ENCODE results near the gene NSUN2.

The NSUN2 gene

GRCh38 chr5:6602441-6602840 lies 30.4 kb downstream of the NSUN2 start:
- no peak for DNase-seq

GRCh38 chr5:6601816-6602215 lies 31.0 kb downstream of the NSUN2 start:
- DNase-seq: no peak

DNA sequence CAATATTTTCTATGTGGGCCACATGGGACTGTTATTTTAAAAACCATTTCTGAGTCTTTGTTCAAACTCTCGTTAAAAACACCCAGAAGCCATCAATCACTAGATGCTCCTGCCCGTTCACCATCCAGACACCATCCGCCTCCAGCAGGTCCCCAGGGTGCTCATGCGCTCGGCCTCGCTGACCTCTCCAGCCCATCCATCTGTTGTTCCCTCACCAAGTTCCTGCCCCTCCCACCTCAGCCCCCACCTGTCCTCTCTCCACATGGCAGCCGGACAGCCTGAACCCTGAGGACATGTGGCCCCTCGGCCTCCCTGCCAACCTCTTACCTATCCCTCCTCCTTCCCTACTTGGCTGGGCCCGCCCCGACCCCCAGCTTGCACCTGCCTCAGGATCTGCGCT lies 31.6 kb downstream of the NSUN2 start:
- no peak for DNase-seq

DNA sequence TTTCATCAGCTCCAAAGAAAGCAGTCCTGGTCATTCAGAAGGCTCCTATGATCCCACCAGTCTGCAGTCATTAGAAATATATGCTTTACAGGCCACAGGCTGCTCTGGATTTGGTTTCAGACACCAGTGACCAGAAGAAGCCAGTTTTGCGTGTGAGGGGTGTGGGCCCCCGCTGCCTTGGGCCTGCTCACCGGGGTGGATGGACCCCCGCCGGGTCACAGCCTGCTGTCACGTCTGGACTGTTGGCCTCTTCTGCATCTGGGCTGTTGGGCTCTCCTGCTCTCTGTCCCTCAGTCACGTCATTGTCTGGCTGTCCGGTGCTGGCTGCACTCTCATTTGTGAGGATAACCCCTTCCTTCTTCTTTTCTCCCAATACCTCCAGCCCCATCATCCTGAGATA lies 33.1 kb downstream of the NSUN2 start:
- no peak for DNase-seq

DNA sequence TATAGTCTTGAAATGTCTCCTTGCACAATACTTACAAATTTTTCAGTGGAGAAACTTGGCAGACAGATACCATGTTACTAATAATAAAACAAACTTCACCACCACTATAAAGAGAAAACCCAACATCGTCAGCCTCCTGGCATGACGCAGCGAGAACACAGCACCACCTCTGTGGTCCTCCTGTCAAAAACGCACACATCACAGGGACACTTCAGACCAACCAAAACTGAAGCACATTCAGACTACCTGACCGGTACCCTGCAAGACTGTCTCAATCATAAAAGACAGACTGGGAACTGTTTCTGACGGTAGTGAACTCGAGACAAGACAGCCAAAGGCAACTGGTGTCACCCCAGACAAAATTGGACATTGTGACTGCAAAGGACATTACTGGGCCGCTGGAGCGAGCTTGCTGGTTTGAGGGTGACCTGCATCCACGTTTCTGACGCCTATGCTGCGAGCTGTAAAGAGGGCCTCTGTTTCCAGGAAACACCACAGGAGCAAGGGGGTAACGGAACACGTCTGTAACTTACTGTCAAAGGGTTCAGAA lies 34.4 kb downstream of the NSUN2 start:
- no peak for DNase-seq

DNA sequence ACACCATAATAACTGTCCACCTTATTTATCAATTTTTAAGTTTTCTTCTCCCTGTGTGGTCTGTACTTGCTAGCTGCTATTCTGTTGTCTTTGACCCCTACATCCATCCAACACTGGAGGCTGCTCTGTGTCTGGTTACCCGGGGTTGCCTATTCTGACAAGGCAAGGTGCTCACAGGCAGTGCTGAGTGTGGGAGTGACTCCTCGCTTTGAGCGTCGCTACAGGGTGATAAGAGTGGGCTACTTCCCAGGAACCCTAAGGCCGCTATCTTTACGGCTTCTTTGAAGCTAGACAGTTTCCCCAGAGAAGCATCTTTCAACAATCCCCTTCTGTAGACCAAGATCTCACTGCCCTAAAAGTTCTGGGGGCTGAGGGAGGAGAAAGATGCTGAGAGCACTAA lies 35.3 kb downstream of the NSUN2 start:
- no peak for DNase-seq

GRCh38 chr5:6596388-6596787 lies 36.5 kb downstream of the NSUN2 start:
- DNase-seq: no peak

DNA sequence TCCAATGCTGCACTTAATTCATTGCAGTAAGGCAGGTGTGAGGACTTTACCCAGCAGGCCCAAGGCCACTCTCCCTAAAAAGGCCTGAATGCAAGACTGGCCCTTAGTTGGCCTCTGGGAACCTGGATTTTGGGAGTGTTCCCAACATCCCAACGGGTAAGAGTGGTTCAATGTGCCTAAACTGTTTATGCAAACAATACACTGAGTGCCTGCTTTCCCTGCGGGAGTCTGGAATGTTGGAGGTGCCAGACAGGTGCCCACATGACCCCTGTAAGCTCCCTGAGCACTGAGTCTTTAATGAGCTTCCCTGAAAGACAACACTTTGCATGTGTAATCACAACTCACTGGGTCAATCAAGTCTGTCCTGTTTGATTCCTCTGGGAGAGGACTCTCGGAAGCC lies 37.4 kb downstream of the NSUN2 start:
- DNase-seq: no peak

GRCh38 chr5:6594066-6594465 lies 38.8 kb downstream of the NSUN2 start:
- no peak for DNase-seq

- no peak for DNase-seq
These were observed 39.5 kb downstream of the NSUN2 start for GRCh38 chr5:6593148-6594016.

DNA sequence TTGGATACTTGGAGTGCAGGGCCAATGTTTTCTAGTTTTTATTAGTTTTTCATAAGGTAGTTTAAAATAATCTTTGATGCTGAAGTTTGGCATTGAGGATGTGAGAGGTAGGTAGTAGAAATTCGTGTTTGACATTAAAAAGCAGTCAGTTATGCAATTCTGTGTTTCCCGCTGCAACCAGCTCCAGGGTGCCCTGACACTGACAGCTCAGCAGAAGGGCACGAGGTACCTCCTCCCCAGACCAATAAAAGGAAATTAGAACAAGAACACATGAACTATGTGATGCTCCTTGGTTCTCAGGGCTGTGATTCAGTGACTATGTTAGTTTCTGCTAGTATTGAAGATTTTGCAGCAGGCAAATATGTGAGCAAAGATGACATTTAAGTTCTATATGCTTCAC lies 40.2 kb downstream of the NSUN2 start:
- no peak for DNase-seq

- DNase-seq: no peak
These were observed 41.1 kb downstream of the NSUN2 start for GRCh38 chr5:6591671-6592288.

GRCh38 chr5:6590581-6590980 lies 42.3 kb downstream of the NSUN2 start:
- no peak for DNase-seq

DNA sequence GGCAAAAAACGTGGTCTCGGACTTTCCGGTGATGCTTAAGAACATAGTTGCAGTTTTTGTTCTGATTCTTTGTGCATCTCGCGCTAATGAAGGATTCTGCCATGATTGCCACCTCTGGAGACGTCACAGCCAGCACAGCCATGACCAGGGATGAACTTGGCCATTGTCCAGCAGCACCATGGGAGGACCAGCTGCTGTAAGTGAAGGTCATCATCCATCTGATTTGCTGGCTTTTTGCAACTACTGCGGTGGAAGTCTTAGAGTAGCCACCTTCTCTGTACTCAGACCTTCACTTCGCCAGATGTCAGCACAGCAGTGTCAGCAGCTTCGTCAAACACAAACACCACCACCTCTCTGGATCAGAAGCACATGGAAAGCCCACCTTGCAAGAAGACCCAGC lies 45.7 kb downstream of the NSUN2 start:
- DNase-seq: no peak

DNA sequence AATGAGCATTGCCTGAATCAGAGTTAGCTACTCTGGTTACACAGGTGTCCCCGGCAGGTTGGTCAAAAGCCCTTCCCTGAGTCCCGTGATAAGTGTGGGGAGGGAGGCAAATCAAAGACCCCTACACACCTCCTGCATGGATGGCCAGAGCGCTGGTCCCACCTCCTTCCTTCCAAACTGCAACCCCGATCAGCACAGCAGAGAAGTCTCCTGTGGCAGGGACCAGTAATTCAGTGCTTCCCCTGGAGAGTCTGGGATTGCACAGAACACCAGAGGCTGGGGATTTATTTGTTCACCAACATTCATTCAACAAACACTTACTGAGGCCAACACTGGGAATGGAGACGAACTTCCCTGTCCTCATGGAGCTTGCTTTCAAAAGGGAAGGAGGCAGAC lies 46.2 kb downstream of the NSUN2 start:
- DNase-seq: no peak

- DNase-seq: no peak
These were observed 46.8 kb downstream of the NSUN2 start for GRCh38 chr5:6585939-6586646.

- DNase-seq: no peak
These were observed 47.7 kb downstream of the NSUN2 start for GRCh38 chr5:6585168-6585567.

- no peak for DNase-seq
These were observed 48.1 kb downstream of the NSUN2 start for GRCh38 chr5:6584727-6585126.

DNA sequence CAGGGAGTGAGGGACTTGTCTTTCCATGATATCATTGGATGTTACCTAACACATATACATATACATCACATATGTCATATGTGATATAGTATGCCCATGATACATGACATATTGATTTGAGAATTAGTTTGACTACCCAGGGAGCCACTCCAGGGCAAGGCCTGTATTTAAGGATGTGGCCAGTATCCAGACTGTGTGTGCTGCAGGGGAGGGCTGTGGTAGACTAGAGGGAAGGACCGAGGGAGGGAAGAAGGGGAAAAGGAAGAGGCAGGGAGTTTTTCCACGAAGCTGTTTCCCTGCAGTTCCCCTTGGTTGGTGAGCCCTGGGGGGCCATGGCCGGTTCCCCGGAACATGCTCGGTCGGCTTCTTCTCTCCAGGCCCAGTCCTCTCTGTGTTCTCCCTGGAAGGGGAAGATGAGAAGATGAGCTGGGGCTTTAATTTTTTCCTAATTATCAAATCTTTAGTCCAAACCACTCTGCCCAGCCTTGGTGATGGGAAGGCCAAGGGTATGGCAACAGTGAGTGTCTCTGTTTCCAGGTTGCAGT lies 48.7 kb downstream of the NSUN2 start:
- DNase-seq: no peak

GRCh38 chr5:6583049-6583880 lies 49.6 kb downstream of the NSUN2 start:
- DNase-seq: no peak

DNA sequence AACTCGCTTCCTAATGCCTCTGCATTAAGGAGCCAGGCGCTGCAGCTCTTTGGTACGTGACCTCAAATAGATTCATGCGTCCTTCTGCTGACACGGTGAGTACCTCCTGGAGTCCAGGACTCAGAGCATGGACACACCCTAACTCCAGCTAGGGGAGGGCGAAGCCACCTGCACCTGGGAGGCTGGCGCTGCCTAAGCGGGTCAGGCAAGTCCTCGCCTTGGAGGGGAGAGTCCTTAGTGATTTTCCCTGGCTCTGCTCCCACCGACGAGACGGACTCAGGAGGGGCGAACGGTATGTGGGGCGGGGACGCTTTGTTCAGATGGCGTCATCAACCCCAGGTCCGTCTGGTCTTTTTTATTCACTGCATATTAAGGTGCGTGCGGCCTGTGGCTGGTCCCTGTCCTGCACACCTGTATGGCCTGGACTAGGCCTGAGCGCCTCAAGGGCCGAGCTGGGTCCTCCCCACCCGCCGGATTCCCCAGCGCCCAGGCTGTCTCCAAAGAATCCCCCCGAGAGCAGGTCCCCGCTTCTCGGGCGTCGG lies 50.3 kb downstream of the NSUN2 start:
- DNase-seq: no peak

All from GDM1 (cell line).